Measurements from ENCODE around the gene TJAP1.

The TJAP1 gene

GRCh38 chr6:43493833-43494232 lies 16.5 kb downstream of the TJAP1 start:
- TF ChIP-seq, protein P1, sequence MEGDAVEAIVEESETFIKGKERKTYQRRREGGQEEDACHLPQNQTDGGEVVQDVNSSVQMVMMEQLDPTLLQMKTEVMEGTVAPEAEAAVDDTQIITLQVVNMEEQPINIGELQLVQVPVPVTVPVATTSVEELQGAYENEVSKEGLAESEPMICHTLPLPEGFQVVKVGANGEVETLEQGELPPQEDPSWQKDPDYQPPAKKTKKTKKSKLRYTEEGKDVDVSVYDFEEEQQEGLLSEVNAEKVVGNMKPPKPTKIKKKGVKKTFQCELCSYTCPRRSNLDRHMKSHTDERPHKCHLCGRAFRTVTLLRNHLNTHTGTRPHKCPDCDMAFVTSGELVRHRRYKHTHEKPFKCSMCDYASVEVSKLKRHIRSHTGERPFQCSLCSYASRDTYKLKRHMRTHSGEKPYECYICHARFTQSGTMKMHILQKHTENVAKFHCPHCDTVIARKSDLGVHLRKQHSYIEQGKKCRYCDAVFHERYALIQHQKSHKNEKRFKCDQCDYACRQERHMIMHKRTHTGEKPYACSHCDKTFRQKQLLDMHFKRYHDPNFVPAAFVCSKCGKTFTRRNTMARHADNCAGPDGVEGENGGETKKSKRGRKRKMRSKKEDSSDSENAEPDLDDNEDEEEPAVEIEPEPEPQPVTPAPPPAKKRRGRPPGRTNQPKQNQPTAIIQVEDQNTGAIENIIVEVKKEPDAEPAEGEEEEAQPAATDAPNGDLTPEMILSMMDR (IDR thresholded peaks at IDR 0.05; ENCODE audit: low read depth, low read length) = no peak
- Histone ChIP-seq H3K27ac (no peak overlapping the region), H3K4me3 (ENCODE audit: low read depth, low read length) (no peak overlapping the region), H3K36me3 (peaks cover 22% of the 10 kb centered on the region), H3K27me3 (ENCODE audit: insufficient read depth, low read depth, severe bottlenecking) (no peaks in the 10 kb centered on the region), H3K9me3 (ENCODE audit: severe bottlenecking) (no peaks in the 10 kb centered on the region)
- no peak for DNase-seq

DNA sequence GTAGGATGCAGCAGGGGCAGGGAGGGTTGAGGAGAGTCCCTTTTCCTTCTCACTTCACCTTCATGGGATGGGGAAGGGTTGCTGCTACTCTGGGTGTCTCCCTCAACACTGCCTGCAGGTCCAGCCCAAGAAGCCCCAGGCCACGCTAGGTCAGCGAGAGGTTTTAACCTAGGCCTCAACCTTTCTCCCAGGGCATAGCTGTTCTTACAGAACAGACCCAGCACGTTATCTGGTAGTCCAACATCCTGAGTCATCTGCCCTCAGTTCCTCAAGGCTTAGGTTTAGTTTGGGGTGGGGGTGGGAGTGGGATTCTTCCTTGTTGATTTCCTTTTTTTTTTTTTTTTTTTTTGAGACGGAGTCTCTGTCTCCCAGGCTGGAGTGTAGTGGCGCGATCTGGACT lies 17.0 kb downstream of the TJAP1 start:
- TF ChIP-seq, protein P1 (IDR thresholded peaks at IDR 0.05; ENCODE audit: low read depth, low read length) = no peak
- no peak for DNase-seq
- Histone ChIP-seq H3K27ac (no peak overlapping the region), H3K27me3 (ENCODE audit: insufficient read depth, low read depth, severe bottlenecking) (no peaks in the 10 kb centered on the region), H3K9me3 (ENCODE audit: severe bottlenecking) (no peaks in the 10 kb centered on the region), H3K4me3 (ENCODE audit: low read depth, low read length) (no peak overlapping the region), H3K36me3 (peaks cover 27% of the 10 kb centered on the region)

DNA sequence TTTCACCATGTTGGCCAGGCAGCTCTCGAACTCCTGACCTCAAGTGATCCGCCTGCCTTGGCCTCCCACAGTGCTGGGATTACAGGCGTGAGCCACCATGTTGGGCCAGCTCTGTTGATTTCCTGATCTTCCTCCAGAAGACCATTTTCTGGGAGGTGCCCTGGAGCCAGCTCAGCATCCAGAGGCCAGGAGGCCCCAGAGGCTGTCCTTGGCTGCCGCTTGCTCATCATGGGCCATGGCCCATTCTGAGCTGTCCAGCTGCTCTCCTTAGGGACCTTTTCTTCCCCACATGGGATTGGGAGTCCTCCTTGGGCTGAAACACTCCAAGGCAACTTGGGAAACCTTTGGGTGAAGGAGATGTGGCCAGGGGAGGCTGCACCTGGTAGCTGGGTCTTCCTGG lies 17.4 kb downstream of the TJAP1 start:
- H3K9me3 ChIP-seq (ENCODE audit: severe bottlenecking) = no peaks in the 10 kb centered on the region
- peaks cover 31% of the 10 kb centered on the region for H3K36me3 ChIP-seq
- no peak overlapping the region for H3K4me3 ChIP-seq (ENCODE audit: low read depth, low read length)
- DNase-seq = no peak
- H3K27me3 ChIP-seq (ENCODE audit: insufficient read depth, low read depth, severe bottlenecking) = no peaks in the 10 kb centered on the region
- no peak overlapping the region for H3K27ac ChIP-seq
- TF ChIP-seq, protein P1 (IDR thresholded peaks at IDR 0.05; ENCODE audit: low read depth, low read length) = no peak

DNA sequence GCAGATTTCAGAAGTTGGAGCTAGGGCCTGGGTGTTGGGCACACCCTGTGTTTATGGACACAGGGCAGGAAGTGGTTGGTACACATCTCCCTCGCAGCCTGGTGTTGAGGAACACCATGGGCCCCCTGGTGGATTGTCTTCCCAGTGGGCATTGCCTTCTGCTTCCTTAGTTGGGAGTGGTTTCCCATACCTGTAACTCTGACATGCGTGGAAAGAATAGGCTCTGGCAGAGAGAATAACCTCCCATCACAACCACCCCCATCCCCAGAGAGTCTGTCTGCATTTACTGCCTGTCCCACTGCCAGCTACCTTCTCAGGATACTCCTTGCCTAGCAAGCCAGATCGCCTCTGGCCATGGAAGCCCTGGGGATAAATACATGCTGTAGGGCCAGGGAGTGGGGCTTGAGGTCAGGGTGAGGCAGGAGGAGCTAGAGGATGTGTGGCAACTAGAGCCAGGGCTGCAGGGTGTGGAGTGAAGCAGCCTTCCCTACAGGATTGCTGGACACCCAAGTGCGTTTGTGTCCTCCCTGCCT lies 18.1 kb downstream of the TJAP1 start:
- no peak for DNase-seq
- H3K36me3 ChIP-seq = peaks cover 38% of the 10 kb centered on the region
- no peaks in the 10 kb centered on the region for H3K9me3 ChIP-seq (ENCODE audit: severe bottlenecking)
- no peak overlapping the region for H3K27ac ChIP-seq
- TF ChIP-seq, protein P1 (IDR thresholded peaks at IDR 0.05; ENCODE audit: low read depth, low read length) = peak; percentile 65
- no peak overlapping the region for H3K4me3 ChIP-seq (ENCODE audit: low read depth, low read length)
- H3K27me3 ChIP-seq (ENCODE audit: insufficient read depth, low read depth, severe bottlenecking) = no peaks in the 10 kb centered on the region

DNA sequence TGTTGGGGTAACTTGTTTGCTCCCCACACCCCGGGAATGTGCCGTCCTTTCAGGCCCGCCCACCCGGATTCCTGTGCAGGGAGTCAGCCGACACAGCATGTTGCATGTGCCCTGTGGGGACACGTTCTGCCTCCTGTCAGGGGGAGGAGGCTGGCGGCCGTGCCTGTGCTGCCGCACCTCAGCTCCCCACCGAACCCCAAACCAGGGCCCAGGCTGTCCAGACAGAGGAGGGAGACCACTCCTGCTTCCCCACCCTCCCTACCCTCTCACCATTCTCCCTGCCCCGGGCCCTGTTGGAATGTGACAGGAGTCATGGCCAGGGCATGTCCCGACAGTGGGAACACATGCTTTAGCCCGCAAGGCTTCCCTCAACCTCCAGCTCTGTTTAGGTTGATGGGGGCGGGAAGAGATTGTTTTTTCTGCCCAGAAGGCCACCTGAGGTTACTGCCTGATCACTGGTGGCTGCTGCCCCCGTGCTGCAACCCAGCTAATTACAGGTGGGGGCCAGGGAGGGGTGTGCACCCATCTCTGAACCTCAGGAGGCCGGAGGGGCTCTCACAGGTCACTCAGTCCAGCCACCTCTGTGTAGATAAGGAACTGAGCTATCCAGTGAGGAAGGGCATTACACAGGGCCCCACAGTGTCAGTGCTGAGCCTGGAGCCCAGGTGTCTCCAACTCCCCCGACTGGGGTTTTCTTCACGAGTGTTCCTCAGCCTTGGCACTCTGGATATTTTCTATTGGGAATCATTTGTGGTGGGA lies 19.2 kb downstream of the TJAP1 start:
- TF ChIP-seq, protein P1 (IDR thresholded peaks at IDR 0.05; ENCODE audit: low read depth, low read length) = peak; percentile 90
- DNase-seq = peak; percentile 86
- H3K36me3 ChIP-seq = peaks cover 49% of the 10 kb centered on the region
- no peak overlapping the region for H3K4me3 ChIP-seq (ENCODE audit: low read depth, low read length)
- no peaks in the 10 kb centered on the region for H3K27me3 ChIP-seq (ENCODE audit: insufficient read depth, low read depth, severe bottlenecking)
- H3K27ac ChIP-seq = peak overlapping the region; percentile 3; the same call in 1 of the 2 replicates
- no peaks in the 10 kb centered on the region for H3K9me3 ChIP-seq (ENCODE audit: severe bottlenecking)

DNA sequence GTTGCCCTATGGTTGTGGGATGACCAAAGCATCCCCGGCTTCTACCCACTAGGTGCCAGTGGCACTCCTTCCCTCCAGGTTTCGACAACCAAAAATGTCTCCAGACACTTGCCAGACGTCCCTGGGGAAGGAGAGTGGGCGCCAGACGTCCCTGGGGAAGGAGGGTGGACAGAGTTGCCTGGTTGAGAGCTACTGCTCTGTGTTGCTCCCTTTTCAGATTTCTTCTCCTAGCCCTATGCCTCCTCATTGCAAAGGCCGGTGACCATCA lies 19.7 kb downstream of the TJAP1 start:
- Histone ChIP-seq H3K27ac (no peak overlapping the region), H3K9me3 (ENCODE audit: severe bottlenecking) (no peaks in the 10 kb centered on the region), H3K4me3 (ENCODE audit: low read depth, low read length) (no peak overlapping the region), H3K27me3 (ENCODE audit: insufficient read depth, low read depth, severe bottlenecking) (no peaks in the 10 kb centered on the region), H3K36me3 (peaks cover 50% of the 10 kb centered on the region)
- no peak for DNase-seq
- TF ChIP-seq, protein P1 (IDR thresholded peaks at IDR 0.05; ENCODE audit: low read depth, low read length) = no peak

All from WERI-Rb-1 (cell line).